GM19099 (cell line): Measurements from ENCODE around the gene RUNDC1.

Experiments used
- POLR2A ChIP-seq: IDR thresholded peaks from 3 replicates; pipeline ENCODE4 v1.6.1; 2011; ENCODE audit warnings: low read depth; ENCODE audit not compliant: insufficient read length; ENCODE audit errors: extremely low read depth

The RUNDC1 gene

GRCh38 chr17:42982266-42982665, 1.9 kb downstream of the RUNDC1 start:
- TF ChIP-seq POLR2A, result no peak

GRCh38 chr17:42985225-42985624, 4.9 kb downstream of the RUNDC1 start:
- no peak for TF ChIP-seq POLR2A

GRCh38 chr17:42989141-42989540, 8.8 kb downstream of the RUNDC1 start:
- TF ChIP-seq POLR2A, result no peak

- no peak for TF ChIP-seq POLR2A
Observed at GRCh38 chr17:42989726-42990652, 9.6 kb downstream of the RUNDC1 start.

- no peak for TF ChIP-seq POLR2A
Observed at GRCh38 chr17:42991471-42991870, 11.1 kb downstream of the RUNDC1 start.

- no peak for TF ChIP-seq POLR2A
Observed at GRCh38 chr17:42992872-42993271, 12.5 kb downstream of the RUNDC1 start.

GRCh38 chr17:42997390-42997983, 17.1 kb downstream of the RUNDC1 start:
- TF ChIP-seq POLR2A, result no peak

GRCh38 chr17:42997984-42998938, 17.9 kb downstream of the RUNDC1 start, which contains the start of gene RPL27:
TSS of gene RPL27 (plus strand) at chr17:42998419. CDS start at chr17:42998751, 332 bp downstream.
- TF ChIP-seq POLR2A, result peak; percentile 96

GRCh38 chr17:42999003-42999525, 18.7 kb downstream of the RUNDC1 start:
- no peak for TF ChIP-seq POLR2A

- no peak for TF ChIP-seq POLR2A
Observed at GRCh38 chr17:43003542-43004172, 23.3 kb downstream of the RUNDC1 start.

- TF ChIP-seq POLR2A, result peak; percentile 86
Observed at GRCh38 chr17:43006639-43007551, 26.5 kb downstream of the RUNDC1 start, which contains the start of gene IFI35. TSS of gene IFI35 (plus strand) at chr17:43006784. CDS start at chr17:43006948, 164 bp downstream.

- no peak for TF ChIP-seq POLR2A
Observed at GRCh38 chr17:43010667-43011308, 30.4 kb downstream of the RUNDC1 start.
